NK-92 treated with Interleukin-12 subunit alpha and Interleukin-12 subunit beta, amount 100 ng/mL, for 24 hours (cell line): ENCODE data around the gene SARS1.

Experiments used
- DNase-seq: peaks from one replicate; lab custom pipeline; 2025; lab: John Stamatoyannopoulos, UW

SARS1 gene

DNA sequence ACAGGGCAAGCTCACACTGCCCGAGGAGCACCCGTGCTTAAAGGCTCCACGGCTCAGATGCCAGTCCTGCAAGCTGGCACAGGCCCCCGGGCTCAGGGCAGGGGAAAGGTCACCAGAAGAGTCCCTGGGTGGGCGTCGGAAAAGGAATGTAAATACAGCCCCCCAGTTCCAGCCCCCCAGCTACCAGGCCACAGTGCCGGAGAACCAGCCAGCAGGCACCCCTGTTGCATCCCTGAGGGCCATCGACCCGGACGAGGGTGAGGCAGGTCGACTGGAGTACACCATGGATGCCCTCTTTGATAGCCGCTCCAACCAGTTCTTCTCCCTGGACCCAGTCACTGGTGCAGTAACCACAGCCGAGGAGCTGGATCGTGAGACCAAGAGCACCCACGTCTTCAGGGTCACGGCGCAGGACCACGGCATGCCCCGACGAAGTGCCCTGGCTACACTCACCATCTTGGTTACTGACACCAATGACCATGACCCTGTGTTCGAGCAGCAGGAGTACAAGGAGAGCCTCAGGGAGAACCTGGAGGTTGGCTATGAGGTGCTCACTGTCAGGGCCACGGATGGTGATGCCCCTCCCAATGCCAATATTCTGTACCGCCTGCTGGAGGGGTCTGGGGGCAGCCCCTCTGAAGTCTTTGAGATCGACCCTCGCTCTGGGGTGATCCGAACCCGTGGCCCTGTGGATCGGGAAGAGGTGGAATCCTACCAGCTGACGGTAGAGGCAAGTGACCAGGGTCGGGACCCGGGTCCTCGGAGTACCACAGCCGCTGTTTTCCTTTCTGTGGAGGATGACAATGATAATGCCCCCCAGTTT lies 36.9 kb downstream of the SARS1 start:
- DNase-seq, result no peak

DNA sequence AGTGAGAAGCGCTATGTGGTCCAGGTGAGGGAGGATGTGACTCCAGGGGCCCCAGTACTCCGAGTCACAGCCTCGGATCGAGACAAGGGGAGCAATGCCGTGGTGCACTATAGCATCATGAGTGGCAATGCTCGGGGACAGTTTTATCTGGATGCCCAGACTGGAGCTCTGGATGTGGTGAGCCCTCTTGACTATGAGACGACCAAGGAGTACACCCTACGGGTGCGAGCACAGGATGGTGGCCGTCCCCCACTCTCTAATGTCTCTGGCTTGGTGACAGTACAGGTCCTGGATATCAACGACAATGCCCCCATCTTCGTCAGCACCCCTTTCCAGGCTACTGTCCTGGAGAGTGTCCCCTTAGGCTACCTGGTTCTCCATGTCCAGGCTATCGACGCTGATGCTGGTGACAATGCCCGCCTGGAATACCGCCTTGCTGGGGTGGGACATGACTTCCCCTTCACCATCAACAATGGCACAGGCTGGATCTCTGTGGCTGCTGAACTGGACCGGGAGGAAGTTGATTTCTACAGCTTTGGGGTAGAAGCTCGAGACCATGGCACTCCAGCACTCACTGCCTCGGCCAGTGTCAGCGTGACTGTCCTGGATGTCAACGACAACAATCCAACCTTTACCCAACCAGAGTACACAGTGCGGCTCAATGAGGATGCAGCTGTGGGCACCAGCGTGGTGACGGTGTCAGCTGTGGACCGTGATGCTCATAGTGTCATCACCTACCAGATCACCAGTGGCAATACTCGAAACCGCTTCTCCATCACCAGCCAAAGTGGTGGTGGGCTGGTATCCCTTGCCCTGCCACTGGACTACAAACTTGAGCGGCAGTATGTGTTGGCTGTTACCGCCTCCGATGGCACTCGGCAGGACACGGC lies 37.8 kb downstream of the SARS1 start:
- no peak for DNase-seq

DNA sequence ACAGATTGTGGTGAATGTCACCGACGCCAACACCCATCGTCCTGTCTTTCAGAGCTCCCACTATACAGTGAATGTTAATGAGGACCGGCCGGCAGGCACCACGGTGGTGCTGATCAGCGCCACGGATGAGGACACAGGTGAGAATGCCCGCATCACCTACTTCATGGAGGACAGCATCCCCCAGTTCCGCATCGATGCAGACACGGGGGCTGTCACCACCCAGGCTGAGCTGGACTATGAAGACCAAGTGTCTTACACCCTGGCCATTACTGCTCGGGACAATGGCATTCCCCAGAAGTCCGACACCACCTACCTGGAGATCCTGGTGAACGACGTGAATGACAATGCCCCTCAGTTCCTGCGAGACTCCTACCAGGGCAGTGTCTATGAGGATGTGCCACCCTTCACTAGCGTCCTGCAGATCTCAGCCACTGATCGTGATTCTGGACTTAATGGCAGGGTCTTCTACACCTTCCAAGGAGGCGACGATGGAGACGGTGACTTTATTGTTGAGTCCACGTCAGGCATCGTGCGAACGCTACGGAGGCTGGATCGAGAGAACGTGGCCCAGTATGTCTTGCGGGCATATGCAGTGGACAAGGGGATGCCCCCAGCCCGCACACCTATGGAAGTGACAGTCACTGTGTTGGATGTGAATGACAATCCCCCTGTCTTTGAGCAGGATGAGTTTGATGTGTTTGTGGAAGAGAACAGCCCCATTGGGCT lies 38.6 kb downstream of the SARS1 start:
- no peak for DNase-seq

DNA sequence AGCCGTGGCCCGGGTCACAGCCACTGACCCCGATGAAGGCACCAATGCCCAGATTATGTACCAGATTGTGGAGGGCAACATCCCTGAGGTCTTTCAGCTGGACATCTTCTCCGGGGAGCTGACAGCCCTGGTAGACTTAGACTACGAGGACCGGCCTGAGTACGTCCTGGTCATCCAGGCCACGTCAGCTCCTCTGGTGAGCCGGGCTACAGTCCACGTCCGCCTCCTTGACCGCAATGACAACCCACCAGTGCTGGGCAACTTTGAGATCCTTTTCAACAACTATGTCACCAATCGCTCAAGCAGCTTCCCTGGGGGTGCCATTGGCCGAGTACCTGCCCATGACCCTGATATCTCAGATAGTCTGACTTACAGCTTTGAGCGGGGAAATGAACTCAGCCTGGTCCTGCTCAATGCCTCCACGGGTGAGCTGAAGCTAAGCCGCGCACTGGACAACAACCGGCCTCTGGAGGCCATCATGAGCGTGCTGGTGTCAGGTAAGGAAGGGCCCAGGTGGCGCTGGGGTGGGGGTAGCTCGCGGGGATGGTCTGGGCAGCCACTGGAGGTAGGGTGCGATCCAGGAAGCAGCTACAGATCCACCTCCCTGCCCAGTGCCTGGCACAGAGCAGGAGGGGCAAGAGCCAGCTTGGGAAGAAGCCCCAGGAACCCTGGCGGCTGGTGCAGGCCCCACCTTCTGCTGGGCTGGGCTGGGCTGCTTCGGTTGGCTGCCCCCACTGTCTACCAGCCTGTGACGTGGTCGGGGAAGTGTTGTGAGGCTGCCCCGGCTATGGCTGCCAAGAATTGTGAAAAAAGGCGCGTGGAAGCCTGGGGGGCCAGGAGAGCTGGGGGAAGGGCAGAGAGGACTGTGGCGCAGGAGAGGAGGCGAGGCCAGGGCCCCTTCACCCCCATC lies 39.4 kb downstream of the SARS1 start:
- DNase-seq, result no peak

DNA sequence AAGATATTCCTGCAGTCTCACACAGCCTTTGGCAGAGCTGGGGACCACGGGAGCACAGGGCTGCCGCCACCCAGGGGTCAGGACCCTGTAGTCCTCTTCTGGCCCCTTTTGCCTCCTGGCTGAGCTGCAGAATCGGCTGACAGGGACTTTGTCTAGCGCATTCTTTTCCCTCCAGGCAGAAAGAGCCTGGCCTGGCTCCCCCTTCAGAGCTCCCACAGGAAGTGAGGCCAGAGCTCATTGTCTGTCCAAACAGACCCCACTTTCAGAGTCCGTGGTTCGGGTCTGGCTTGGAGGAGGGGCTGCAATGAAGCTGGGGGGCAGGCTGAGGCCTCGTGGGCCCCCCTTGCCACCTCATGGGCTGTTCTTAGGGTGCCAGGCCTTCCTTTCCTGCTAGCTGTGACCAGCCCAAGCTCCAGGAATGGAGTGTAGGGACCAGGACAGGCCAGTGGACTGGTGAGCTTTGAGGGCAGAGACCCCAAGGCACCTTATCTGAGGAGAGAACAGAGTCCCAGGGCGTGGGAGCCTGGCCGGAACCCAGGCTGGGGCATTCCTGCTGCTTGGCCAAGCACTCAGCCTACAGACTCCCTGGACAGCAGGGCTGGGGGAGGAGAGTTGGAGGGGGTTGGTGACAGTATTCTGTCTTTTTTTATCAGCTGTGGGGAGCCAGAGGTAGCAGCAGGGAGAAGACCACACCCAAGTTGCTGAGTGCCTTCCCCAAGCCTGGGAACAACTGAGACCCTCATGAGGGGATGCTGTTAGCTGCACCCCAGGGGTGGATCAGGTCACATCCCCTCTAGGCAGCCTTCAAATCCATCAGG lies 40.3 kb downstream of the SARS1 start:
- no peak for DNase-seq

DNA sequence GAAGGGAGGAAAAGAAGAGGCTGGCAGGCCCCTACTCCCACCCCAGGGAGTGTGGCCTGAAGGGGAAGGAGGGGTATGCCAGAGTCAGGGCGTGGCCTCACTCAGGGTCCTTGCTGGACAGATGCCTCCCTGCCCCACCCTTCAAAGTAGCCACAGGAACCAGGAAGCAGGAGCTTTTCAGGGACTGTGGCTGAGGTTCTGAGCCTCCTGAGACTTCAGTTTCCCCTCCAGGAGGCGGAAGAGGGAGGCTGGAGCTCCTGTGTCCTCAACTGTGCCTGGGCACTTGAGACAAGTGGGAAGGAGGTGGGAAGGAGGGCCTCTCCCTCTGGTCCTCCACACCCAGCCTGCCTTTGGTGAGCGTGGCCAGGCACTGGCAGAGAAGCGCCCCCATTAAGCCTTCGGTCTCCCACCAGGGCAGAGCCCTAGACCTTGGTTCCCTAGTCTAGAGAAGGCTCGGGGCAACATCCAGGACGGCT lies 40.9 kb downstream of the SARS1 start:
- no peak for DNase-seq

DNA sequence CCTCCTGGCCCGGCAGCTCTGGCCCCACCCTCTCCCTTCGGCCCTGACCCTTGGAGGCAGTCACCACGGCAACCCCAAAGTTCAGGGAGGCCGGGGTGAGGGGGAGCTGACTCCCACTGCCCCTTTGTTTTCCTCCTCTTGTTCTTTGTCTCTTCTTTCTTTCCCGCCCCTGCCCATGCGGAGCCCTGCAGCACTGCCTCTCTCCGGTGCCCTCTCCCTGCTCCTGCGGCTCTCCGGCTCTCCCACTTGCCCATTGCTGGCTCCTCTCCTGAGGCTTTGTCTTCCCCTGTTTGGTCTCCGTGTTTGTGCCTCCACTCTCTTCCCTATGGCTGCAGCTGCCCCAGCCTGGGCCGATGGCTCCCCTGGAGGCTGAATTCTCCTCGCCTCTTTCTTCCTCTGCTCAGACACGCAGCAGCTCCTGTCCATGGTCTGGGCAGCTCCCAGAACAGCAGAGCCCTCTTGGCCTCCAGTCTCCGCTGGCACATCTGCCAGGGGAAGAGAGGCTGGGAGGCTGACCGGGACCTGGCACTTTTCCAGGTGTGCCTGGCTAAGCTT lies 41.5 kb downstream of the SARS1 start:
- no peak for DNase-seq

DNA sequence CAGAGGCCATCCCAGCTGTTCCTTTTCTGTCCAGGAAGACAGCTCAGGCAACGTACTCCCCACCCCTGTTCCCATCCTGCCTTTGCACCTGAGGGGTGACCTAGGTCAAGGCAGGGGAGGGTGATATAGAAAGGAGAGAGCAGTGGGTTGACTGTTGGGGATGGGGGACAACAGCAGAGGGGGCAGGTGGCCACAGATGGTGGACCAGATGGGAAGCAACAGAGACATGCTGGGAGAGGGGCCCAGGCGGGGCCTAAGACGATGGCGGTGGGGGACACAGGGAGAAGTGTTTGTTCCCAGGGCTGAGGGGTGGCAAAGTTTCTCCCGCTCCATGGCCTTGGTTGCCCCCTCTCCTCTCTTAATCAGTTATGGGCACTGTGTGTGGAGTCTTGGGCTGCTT lies 42.0 kb downstream of the SARS1 start:
- no peak for DNase-seq

DNA sequence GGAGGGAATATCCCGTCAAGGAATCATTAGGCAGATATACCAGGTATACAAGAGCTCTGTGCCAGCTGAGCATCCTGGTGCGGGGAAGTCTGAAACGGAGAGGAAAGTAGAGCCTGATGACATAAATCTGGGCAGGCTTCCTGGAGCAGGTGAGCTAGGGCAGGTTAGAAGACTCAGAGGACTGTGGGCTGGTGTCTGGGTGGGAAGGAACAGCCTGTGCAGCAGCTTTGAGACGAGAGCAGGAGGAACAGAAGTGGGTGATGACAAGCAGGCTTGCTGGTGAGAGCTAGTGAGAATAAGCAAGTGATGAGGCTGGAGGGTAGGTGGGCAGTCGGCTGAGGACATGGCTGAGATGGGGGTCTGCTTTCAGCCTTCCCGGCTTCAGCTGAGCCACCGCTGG lies 42.4 kb downstream of the SARS1 start:
- DNase-seq, result no peak

DNA sequence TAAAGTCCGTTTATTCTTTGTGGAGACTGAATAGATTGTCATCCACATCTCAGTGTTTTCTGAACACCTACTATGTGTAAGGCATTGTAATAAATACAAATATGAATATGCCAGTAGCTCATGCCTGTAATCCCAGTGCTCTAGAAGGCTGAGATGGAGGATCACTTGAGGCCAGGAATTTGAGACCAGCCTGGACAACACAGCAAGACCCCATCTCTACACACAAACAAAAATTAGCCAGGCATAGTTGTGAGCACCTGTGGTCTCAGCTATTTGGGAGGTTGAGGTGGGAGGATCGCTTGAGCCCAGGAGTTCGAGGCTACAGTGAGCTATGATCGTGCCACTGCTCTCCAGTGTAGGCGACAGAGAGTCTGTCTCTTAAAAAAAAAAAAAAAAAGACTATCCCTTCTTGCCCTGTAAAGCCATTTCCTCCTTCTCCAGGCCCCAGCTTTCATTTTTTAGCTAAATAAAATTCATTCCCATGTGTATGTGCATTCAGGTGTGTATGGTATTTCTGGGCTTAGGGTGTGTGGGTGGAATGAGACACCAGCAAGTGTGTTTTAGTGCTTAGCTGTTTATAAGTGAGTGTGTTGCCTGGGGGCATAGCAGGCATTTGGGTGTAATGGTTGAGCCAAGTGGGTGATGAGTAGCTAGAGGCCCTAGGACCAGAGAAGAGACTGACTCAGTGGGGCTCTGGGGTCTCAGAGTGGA lies 43.4 kb downstream of the SARS1 start:
- no peak for DNase-seq

DNA sequence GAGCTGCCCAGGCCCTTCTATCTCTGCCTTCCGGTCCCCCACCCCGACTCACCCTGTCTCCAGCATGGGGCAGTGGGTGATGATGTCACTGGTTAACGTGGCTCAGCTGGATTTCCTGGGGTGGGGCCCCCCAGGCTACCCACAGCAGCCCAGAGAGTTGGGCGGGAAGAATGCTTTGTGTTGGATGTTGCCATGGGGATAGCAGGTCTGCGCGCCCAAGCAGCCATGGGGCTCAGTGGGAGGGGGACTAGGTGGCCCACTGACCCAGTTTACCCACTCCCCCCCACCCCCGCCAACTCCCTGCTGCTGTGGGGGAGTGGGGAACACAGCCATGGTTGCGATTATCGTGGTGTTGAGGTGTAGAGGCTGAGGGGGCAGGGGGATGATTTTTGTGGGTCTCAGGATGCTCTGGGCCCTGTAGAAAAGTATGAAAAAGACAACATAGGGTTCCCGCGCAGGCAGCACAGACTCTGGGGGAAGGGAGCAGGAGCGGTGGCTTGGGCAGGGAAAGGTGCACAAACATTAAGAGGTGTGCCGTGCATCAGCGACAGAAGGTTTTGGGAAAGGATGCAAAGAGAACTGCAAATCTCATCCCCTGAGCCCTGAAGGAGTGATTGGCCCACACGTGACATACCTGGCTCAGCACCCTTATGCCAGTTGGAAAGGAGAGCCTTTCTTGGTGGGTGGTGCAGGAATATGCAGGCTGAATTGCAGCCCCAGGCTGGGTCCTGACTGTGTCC lies 44.1 kb downstream of the SARS1 start:
- DNase-seq, result no peak

DNA sequence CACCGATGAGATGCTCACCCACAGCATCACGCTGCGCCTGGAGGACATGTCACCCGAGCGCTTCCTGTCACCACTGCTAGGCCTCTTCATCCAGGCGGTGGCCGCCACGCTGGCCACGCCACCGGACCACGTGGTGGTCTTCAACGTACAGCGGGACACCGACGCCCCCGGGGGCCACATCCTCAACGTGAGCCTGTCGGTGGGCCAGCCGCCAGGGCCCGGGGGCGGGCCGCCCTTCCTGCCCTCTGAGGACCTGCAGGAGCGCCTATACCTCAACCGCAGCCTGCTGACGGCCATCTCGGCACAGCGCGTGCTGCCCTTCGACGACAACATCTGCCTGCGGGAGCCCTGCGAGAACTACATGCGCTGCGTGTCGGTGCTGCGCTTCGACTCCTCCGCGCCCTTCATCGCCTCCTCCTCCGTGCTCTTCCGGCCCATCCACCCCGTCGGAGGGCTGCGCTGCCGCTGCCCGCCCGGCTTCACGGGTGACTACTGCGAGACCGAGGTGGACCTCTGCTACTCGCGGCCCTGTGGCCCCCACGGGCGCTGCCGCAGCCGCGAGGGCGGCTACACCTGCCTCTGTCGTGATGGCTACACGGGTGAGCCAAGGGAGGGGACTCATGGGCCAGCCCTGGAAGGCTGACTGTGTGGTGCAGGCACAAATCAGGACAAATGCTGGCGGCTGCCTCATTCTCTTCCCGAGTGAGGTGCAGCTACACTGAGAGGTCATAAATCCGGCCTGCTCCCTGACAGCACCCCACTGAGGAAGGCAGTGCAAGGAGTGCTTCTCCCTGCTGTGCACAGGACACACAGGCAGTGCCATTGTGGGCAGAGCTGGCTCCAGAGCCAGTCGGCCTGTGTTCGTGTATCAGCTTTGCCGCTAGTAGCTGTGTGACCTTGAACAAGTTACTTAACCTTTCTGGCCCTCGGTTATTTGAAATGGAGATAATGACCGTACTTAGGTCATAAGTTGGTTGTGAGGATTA lies 45.1 kb downstream of the SARS1 start:
- no peak for DNase-seq

DNA sequence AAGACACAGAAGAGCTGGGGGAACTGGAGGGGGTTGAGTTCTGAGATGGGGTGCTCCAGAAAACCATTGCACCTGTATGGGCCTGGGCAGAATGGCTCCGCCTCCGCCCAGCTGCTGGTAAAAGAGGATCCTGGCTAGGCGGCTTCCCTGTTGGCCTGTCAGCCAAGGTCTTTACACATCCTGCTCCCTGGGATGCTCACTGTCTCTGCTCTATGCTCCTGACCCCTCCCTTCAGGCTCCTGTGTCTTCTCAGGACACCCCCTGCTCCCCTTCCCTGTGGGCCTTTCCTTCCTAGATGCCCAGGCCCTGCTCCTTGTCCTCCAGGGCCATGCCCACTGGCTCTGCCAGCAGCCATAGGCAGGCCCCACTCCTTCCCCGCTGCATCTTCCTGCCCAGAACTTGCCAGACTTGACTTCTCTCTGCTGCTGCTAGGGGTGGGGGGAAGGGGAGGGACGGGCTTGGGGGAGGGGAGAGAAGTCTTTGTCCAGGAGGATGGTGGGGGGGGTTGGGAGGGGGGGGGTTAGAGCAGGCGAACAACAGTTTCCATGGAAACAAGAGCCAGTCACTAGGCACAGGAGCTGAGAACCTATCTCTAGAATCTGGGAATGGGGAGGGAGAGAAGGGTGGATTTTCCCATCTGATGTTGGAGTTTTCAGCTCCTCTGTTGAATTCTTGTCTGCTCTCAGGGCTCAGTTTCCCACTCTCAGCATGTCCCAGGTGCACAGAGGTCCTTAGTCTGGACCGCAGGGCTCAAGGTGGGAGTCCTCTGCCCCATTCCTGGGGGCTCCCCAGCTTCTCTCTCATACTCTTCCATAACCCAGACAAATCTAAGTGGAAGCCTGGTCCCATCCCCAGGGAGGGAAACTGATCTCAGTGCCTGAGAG lies 46.2 kb downstream of the SARS1 start:
- DNase-seq, result no peak

DNA sequence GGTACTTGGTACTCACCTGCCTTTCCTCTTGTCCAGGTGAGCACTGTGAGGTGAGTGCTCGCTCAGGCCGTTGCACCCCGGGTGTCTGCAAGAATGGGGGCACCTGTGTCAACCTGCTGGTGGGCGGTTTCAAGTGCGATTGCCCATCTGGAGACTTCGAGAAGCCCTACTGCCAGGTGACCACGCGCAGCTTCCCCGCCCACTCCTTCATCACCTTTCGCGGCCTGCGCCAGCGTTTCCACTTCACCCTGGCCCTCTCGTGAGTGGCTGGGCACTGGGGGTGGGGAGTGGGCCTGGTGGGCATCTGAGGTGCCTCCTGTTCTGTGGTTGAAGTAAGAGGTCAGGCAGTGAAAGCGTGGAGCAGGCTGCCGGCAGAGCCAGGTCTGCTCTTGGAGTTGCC lies 47.3 kb downstream of the SARS1 start:
- no peak for DNase-seq

DNA sequence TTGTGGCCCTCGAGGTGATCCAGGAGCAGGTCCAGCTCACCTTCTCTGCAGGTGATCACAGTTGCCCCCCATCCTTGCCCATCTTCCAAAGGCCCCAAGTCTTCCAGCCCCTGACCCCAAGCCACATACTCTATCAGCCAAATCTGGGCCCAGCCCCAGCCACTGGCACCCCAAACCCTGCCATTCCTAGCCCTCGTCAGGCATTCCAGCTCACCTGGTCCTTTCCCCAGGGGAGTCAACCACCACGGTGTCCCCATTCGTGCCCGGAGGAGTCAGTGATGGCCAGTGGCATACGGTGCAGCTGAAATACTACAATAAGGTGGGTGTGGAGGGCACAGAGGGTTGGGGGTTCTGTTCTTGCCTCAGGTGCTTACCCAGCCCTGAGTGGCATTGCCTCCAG lies 47.9 kb downstream of the SARS1 start:
- DNase-seq, result no peak

DNA sequence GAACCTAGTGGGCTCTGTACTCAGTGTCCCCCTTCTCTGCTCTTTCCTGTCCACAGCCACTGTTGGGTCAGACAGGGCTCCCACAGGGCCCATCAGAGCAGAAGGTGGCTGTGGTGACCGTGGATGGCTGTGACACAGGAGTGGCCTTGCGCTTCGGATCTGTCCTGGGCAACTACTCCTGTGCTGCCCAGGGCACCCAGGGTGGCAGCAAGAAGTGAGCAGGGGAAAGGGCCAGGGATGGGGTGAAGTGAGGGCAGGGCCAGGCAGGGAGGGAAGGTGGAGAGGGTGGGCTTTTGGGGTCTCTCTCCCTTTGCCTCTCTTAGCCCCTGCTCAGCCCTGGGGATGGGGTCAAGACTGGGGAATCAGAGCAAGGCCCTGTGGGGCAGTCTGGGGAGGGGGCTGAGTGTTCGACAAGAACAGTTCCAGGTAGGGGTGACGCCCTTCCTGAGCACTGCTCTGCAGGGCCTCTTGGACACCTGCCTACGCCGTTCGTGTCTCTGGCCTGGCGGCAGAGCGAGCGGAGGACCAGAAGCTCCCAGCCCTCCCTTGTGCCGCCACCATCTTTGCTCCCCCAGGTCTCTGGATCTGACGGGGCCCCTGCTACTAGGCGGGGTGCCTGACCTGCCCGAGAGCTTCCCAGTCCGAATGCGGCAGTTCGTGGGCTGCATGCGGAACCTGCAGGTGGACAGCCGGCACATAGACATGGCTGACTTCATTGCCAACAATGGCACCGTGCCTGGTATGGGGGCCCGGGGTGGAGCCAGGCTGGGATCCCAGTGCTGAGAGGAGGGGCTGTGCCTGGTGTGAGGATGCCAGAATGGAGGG lies 48.7 kb downstream of the SARS1 start:
- no peak for DNase-seq
